ENCODE data around the gene GP1BB.

Gene GP1BB

DNA sequence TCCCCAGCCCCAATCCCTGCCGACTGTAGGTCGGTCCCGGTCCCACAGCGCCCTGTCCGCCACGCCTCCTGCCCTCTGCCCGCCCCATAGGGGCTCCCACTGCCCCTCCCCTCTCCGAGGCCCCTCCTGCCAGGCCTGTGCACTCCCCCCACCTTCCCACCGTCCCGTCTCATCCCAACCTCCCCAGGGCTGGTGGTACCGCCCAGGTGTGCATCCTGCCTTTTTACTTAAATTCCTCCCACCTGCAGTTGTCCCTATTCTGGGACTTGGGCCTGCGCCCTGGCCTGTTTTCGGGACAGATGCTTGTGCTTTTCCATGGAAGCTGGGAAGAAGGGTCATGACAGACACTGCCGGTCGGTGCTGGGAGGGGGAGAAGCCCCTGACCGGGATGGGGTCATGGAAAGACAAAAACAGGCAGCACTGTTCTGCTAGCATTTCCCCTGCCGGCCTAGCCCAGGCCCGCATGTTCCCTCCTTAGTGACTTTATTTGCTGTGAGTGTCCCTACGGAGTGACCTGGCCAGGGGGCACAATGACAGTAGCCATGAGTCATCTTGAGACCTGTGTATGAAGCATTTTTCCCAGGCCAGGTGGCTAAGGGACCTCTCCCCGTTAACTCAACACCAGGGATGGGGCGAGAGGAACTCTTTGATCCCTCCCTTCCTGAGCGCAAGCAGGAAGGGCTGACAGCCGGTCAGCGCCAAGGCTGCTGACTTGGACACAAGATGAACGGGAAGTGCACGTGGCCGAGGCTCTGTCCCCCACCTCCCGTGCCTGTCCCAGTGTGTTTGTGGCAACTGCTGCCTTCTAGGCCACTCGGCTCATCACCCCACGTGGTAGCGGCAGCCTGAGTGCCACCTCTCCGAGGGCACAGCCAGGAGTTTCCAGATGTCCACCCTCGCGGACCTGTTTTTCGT lies 44.3 kb downstream of the GP1BB start:
- no peak for DNase-seq

DNA sequence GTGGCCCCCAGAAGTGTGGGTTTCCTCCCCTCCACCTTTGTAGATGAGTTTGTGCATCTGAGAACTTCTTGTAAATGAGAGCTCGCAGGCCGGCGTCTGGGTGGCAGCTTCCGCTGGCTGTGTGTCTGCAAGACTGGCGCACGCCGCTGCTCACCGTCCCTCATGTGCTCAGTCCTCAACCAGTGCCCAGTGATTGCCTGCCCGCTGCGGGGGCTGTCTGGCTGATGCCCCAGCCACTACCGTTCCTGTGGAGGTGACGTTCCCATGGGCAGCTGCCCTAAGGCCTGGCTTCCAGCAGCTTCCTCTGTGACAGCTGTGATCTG lies 46.0 kb downstream of the GP1BB start:
- DNase-seq, result no peak

DNA sequence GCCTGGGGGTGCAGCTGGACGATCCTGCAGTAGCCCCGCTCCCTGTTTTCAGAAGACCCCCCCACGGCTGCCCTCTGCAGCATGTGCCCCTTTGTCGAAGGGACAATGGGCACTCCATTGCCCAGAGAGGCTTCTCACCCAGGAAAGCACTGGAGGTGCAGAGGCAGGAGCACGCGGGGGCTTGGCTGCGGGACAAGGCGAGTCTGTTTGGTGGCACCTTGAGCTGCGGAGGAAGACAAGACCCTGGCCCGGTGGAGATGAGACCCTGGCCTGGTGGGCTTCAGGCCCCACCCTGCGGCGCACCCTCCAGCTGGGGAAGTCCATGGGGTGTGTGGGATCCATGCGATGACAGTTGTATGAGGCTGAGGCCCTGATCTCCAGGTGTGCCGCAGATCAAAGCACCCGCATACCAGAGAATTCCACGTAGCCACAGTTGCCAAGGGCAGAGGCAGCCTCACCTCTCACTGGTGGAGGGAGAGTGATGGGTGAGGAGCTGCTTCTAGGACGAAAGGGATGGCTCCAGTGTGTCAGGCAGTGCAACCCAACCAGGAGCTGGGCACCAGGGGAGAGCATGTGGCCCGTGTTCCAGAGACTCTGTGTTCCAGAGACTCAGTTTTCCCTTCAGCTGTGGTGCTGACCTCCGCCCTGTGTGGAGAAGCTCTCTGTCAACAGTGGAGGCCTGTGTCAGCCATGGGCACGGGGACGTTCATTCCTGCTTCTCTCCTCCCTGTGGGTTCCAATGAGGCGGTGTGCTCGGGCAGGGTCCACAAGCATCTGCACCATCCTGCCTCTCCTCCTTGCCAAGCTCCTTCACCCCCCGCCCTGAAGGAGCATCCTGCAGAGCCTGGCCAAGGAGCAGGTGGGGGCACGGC lies 47.2 kb downstream of the GP1BB start:
- no peak for DNase-seq

DNA sequence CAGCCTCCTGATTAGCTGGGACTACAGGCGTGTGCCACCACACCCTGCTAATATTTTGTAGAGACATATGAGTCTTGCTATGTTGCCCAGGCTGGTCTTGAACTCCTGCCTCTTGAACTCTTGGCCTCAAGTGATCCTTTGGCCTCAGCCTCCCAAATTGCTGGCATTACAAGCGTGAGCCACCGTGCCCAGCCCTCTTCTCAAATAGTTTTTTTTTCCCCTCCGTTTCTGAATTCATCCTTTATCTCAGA lies 49.0 kb downstream of the GP1BB start:
- DNase-seq, result no peak

DNA sequence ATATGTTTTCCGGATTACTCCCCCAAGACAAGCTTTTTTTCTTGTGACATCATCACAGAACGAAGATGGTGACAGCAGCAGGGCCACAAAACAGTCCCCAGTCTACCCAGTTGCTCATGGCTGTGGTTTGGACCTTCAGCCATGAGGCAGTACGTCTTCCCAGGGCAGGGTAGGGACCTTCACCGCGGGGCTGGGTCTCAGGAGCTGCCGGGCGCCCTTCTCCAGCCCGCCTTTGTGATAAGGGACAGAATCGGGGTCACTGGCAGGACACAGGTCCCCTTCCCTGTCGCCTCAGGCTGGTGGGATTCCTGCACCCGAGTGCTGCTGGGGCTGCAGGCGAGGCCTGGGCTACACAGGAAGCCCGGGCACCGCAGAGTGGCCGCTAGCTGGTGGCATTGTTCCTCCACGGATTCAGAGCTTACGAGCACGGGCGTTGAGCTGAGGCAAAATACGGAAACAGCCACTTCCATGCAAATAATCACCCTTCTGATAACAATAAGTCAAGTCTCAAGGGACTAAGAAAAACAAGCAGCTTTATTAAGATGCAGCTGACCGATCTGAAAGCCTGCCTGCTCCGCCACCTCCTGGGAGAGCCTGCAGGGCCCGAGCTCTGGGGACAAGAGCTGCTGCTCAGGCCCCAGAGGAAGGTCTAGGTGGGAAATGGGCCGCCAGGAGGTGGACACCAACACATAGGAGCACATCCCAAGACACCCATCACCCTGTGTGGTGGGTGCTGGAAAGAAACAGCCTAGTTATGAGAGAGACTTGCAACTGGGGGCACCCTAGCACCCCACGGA lies 49.5 kb downstream of the GP1BB start:
- no peak for DNase-seq

DNA sequence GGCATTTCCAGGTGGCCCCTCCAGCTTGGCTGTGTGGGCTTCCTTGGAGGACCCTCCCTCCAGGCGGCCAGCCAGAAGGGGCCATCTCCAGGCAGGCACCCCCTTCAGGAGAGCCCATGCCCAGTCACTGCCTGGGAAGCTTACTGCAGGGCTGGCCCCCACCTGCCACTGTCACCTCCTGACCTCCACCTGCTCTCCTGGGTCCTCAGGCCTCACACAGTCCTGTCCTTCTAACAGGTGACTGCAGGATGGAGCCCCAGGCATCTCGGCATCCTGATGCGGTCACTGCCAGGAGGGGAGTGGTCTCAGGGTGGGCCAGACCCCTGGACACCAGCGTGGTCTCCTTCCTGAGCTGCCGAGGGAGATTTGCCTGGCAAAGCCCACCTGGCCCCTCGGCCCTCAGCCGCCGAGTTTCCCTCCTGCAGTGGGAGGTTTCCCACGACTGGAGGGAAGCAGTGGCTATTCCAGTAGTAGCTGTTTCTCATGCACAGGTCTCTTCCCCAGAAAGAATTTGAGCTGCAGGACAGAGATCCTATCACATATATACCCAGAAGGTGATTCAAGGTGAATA lies 50.2 kb downstream of the GP1BB start:
- no peak for DNase-seq
